Natural killer cell (primary cell): ENCODE data around the gene MPDU1. TPM values are rescaled to one million over a fixed set of nuclear protein-coding genes. Genes with fewer than 3 reads are reported as not detected.
A peak's percentile ranks its signal among the peaks of the same experiment; 100 is the strongest.

Source experiments
- ATAC-seq, 3 donors: fragments of 150-1000 bp in 2 of 3; fragments of 200-7000 bp in 1 of 3; cut with Tn5 transposase; 1 replicate in 1 of 3; 2 replicates in 2 of 3; pipeline ENCODE4 v1.10.0; 2021; ENCODE audit warnings: mild to moderate bottlenecking in 2 of 3, moderate library complexity in 2 of 3
- DNase-seq, 2 donors: peaks; one replicate each; pipeline versions ENCODE4 v3.0.0 to v3.0.0-alpha.2; 2013 to 2021; ENCODE audit warnings: mixed read lengths in 1 of 2
- H3K27ac ChIP-seq: one replicate; pipeline ENCODE4 v1.5.1; 2013; ENCODE audit warnings: mild to moderate bottlenecking, low read length
- H3K27me3 ChIP-seq: one replicate; pipeline ENCODE4 v1.6.1; 2013; ENCODE audit warnings: low read length; ENCODE audit not compliant: control insufficient read depth, insufficient read depth
- H3K36me3 ChIP-seq: one replicate; pipeline ENCODE4 v1.6.1; 2013; ENCODE audit warnings: low read length; ENCODE audit not compliant: control insufficient read depth, insufficient read depth
- H3K4me1 ChIP-seq: one replicate; pipeline ENCODE4 v1.6.1; 2013; ENCODE audit warnings: low read length; ENCODE audit not compliant: control insufficient read depth, insufficient read depth
- H3K4me3 ChIP-seq: one replicate; pipeline ENCODE4 v1.5.1; 2013; ENCODE audit warnings: low read length
- H3K9me3 ChIP-seq: one replicate; pipeline ENCODE4 v1.6.1; 2013; ENCODE audit warnings: low read length; ENCODE audit not compliant: control insufficient read depth, insufficient read depth
- H3K27ac Mint-ChIP-seq, 2 donors: one replicate each; pipeline ENCODE4 v1.8.0; 2022; ENCODE audit warnings: mild to moderate bottlenecking in 2 of 2, mixed read lengths in 2 of 2, moderate library complexity in 1 of 2
- H3K27me3 Mint-ChIP-seq, 2 donors: one replicate each; pipeline ENCODE4 v1.8.0; 2022; ENCODE audit warnings: low read depth in 2 of 2, mixed read lengths in 2 of 2
- H3K36me3 Mint-ChIP-seq: one replicate; pipeline ENCODE4 v1.8.0; 2022; ENCODE audit warnings: mixed read lengths
- H3K4me1 Mint-ChIP-seq, 2 donors: one replicate each; pipeline ENCODE4 v1.8.0; 2022; ENCODE audit warnings: mixed read lengths in 2 of 2
- H3K4me3 Mint-ChIP-seq: one replicate; pipeline ENCODE4 v1.8.0; 2022; ENCODE audit warnings: mild to moderate bottlenecking, moderate library complexity, mixed read lengths
- H3K9me3 Mint-ChIP-seq, 2 donors: one replicate each; pipeline ENCODE4 v1.8.0; 2022; ENCODE audit warnings: mixed read lengths in 2 of 2
- CTCF ChIP-seq: fragments of 200-600 bp; IDR thresholded peaks from one replicate; pipeline ENCODE4 v1.8.0; 2022; ENCODE audit warnings: antibody characterized with exemption
- WGBS: methylation state at CpG from one replicate; pipeline ENCODE4 v1.1.7; 2013; ENCODE audit warnings: missing lambda C conversion rate; ENCODE audit not compliant: insufficient coverage; 5-methylcytosine and 5-hydroxymethylcytosine counted together
- intact Hi-C: fragments of 100-400 bp; cut with micrococcal nuclease; formaldehyde crosslinking; loops from one replicate; pipeline ENCODE4 v1.14.2; 2022
- total RNA-seq, 4 donors: library from RNA; stranded (reverse); fragments of 120-200 nt in 1 of 4; gene quantifications; one replicate each; pipeline versions ENCODE4 v1.2.3 to v1.2.4, GENCODE V29; 2013 to 2022

MPDU1 gene
- total RNA-seq, 3 donors from 2014 or later (not counting 1 experiment from before 2014, with no cell fraction given) = 26.3 to 29.2 (median 27.1) TPM

GRCh38 chr17:7552621-7553051, 31.0 kb upstream of the MPDU1 start:
- Histone ChIP-seq H3K4me1 (peaks cover 60% of the 10 kb centered on the region), H3K9me3 (no peaks in the 10 kb centered on the region), H3K27me3 (no peaks in the 10 kb centered on the region), H3K27ac (peak overlapping the region; percentile 72), H3K4me3 (no peak overlapping the region), H3K36me3 (peaks cover 2% of the 10 kb centered on the region)
- 8% methylated on average over 6 of the region's 6 CpGs for WGBS
- Mint-ChIP-seq H3K36me3 (no peaks in the 10 kb centered on the region), H3K9me3 (no peaks in the 10 kb centered on the region), H3K27ac (peak overlapping the region; percentile 72 to 86), H3K27me3 (no peaks in the 10 kb centered on the region), H3K4me1 (peaks cover 54 to 71% of the 10 kb centered on the region in 2 donors), H3K4me3 (peak overlapping the region; percentile 61)
- ATAC-seq = peak in 2 of 3 donors; percentile 45
- intact Hi-C loops = no loop called here
- TF ChIP-seq CTCF = no peak
- DNase-seq = peak in 1 of 2 donors; percentile 70

- intact Hi-C loops = no loop called here
- H3K9me3 Mint-ChIP-seq = no peaks in the 10 kb centered on the region
- no peaks in the 10 kb centered on the region for H3K27me3 Mint-ChIP-seq
- no peaks in the 10 kb centered on the region for H3K36me3 Mint-ChIP-seq
- Histone ChIP-seq H3K36me3 (peaks cover 2% of the 10 kb centered on the region), H3K27me3 (no peaks in the 10 kb centered on the region), H3K9me3 (no peaks in the 10 kb centered on the region), H3K4me1 (peaks cover 60% of the 10 kb centered on the region), H3K27ac (peak overlapping the region; percentile 72), H3K4me3 (no peak overlapping the region)
- no peak for ATAC-seq
- WGBS = 89% methylated on average over 1 of the region's 1 CpG
- H3K4me3 Mint-ChIP-seq = no peak overlapping the region
- peaks cover 47 to 65% of the 10 kb centered on the region in 2 donors for H3K4me1 Mint-ChIP-seq
- no peak for DNase-seq
- no peak for TF ChIP-seq CTCF
- H3K27ac Mint-ChIP-seq = peak overlapping the region; percentile 72 to 86
These were observed 30.3 kb upstream of the MPDU1 start for GRCh38 chr17:7553356-7553755.

- DNase-seq = no peak
- intact Hi-C loops = no loop called here
- Mint-ChIP-seq H3K4me1 (peaks cover 38 to 62% of the 10 kb centered on the region in 2 donors), H3K36me3 (no peaks in the 10 kb centered on the region), H3K27ac (peak overlapping the region; percentile 20 to 46), H3K9me3 (no peaks in the 10 kb centered on the region), H3K27me3 (no peaks in the 10 kb centered on the region), H3K4me3 (no peak overlapping the region)
- Histone ChIP-seq H3K4me1 (peaks cover 59% of the 10 kb centered on the region), H3K27ac (no peak overlapping the region), H3K4me3 (no peak overlapping the region), H3K36me3 (peaks cover 2% of the 10 kb centered on the region), H3K9me3 (no peaks in the 10 kb centered on the region), H3K27me3 (no peaks in the 10 kb centered on the region)
- TF ChIP-seq CTCF = no peak
- 86% methylated on average over 10 of the region's 10 CpGs for WGBS
- no peak for ATAC-seq
These were observed 28.2 kb upstream of the MPDU1 start for GRCh38 chr17:7555320-7555948.

GRCh38 chr17:7556627-7557026, 27.0 kb upstream of the MPDU1 start:
- H3K4me1 ChIP-seq = peaks cover 64% of the 10 kb centered on the region
- intact Hi-C loops = no loop called here
- no peak overlapping the region for H3K27ac ChIP-seq
- Mint-ChIP-seq H3K4me3 (no peak overlapping the region), H3K27me3 (no peaks in the 10 kb centered on the region), H3K9me3 (no peaks in the 10 kb centered on the region), H3K27ac (no peak overlapping the region), H3K36me3 (no peaks in the 10 kb centered on the region), H3K4me1 (peaks cover 44 to 62% of the 10 kb centered on the region in 2 donors)
- ATAC-seq = no peak
- TF ChIP-seq CTCF = no peak
- no peak for DNase-seq
- peaks cover 2% of the 10 kb centered on the region for H3K36me3 ChIP-seq
- H3K4me3 ChIP-seq = no peak overlapping the region
- 95% methylated on average over 12 of the region's 12 CpGs for WGBS
- no peaks in the 10 kb centered on the region for H3K27me3 ChIP-seq
- no peaks in the 10 kb centered on the region for H3K9me3 ChIP-seq
